Measurements from ENCODE around the gene CTBP2. TPM values are rescaled to one million over a fixed set of nuclear protein-coding genes. Genes with fewer than 3 reads are reported as not detected.

CTBP2 gene
- total and polyA plus RNA-seq, 4 donors, result 3.4 to 59.2 (median 5.5) TPM

GRCh38 chr10:125016123-125016522 is 144.2 kb downstream of the CTBP2 start:
- WGBS, result 84% methylated on average over 10 of the region's 10 CpGs
- Histone ChIP-seq H3K4me1 (ENCODE audit: control insufficient read depth in 4 of 4, insufficient read depth in 4 of 4, low read length in 3 of 4) (peaks cover 0 to 4% (median 2%) of the 10 kb centered on the region in 4 donors), H3K9me3 (ENCODE audit: control insufficient read depth in 4 of 4, low read length in 3 of 4) (peaks cover 0 to 2% (median 0%) of the 10 kb centered on the region in 4 donors), H3K9ac (ENCODE audit: low read depth in 1 of 2, low read length in 2 of 2) (no peak overlapping the region), H3K4me3 (ENCODE audit: low read depth in 1 of 3, low read length in 3 of 3) (no peak overlapping the region), H3K27me3 (ENCODE audit: control insufficient read depth in 4 of 4, insufficient read depth in 4 of 4, low read length in 3 of 4) (no peaks in the 10 kb centered on the region), H3K27ac (ENCODE audit: low read depth in 1 of 2, low read length in 2 of 2) (peak overlapping the region; percentile 17 to 31), H3K36me3 (ENCODE audit: control insufficient read depth in 4 of 4, insufficient read depth in 3 of 4, low read depth in 1 of 4, low read length in 3 of 4) (no peaks in the 10 kb centered on the region)
- TF ChIP-seq YY1 (IDR thresholded peaks at IDR 0.05) (no peak), FOXA2 (IDR thresholded peaks at IDR 0.05) (no peak), HNF4G (IDR thresholded peaks at IDR 0.05) (no peak), RAD21 (IDR thresholded peaks at IDR 0.05) (no peak), EGR1 (IDR thresholded peaks at IDR 0.05; ENCODE audit: low read depth in 2 of 2) (no peak), MAX (IDR thresholded peaks at IDR 0.05) (no peak), JUND (IDR thresholded peaks at IDR 0.05) (no peak), REST (IDR thresholded peaks at IDR 0.05) (no peak), FOXA1 (IDR thresholded peaks at IDR 0.05) (no peak), TAF1 (conservative IDR thresholded peaks at IDR 0.05) (no peak), CTCF (IDR thresholded peaks at IDR 0.05; ENCODE audit: low read depth, low read length, missing input control) (no peak)
- TF ChIP-seq, protein P1, sequence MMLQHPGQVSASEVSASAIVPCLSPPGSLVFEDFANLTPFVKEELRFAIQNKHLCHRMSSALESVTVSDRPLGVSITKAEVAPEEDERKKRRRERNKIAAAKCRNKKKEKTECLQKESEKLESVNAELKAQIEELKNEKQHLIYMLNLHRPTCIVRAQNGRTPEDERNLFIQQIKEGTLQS (IDR thresholded peaks at IDR 0.05), result no peak
- no peak for DNase-seq (ENCODE audit: low spot score)

DNA sequence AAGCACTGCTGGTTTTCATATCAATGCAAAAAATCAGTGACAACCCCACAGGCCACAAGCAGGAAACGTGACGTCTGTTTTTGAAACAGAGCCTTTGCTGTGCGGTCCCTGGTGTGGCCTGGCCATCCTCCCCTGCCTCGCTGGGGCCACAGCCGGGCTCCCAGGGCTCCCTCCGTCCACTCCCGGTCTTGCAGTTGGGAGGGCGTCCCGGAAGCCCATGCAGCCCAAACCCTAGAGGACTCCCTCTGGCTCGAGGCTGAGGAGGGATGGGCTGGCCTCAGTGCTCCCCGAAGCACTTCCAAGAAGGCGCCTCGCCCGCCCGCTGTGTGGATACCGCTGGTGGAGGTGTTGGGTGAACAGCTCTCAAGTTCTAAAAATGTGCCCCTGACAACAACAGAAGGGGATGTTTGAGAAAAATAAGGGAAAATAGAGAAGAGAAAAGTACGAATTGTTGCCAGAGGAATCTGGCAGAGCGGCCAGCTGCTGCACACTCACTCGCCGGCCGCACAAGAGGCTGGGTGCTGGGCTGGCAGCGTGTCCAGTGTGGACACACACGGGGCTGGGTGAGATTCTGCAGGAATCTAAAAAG is 144.9 kb downstream of the CTBP2 start:
- TF ChIP-seq FOXA1 (IDR thresholded peaks at IDR 0.05) (no peak), REST (IDR thresholded peaks at IDR 0.05) (no peak), CTCF (IDR thresholded peaks at IDR 0.05; ENCODE audit: low read depth, low read length, missing input control) (no peak), FOXA2 (IDR thresholded peaks at IDR 0.05) (no peak)
- TF ChIP-seq, protein P1 (IDR thresholded peaks at IDR 0.05), result no peak
- Histone ChIP-seq H3K27ac (ENCODE audit: low read depth in 1 of 2, low read length in 2 of 2) (peak overlapping the region in 1 of 2 donors; percentile 17), H3K9me3 (ENCODE audit: control insufficient read depth in 4 of 4, low read length in 3 of 4) (peaks cover 0 to 2% (median 0%) of the 10 kb centered on the region in 4 donors), H3K4me3 (ENCODE audit: low read depth in 1 of 3, low read length in 3 of 3) (no peak overlapping the region), H3K27me3 (ENCODE audit: control insufficient read depth in 4 of 4, insufficient read depth in 4 of 4, low read length in 3 of 4) (no peaks in the 10 kb centered on the region), H3K36me3 (ENCODE audit: control insufficient read depth in 4 of 4, insufficient read depth in 3 of 4, low read depth in 1 of 4, low read length in 3 of 4) (no peaks in the 10 kb centered on the region), H3K4me1 (ENCODE audit: control insufficient read depth in 4 of 4, insufficient read depth in 4 of 4, low read length in 3 of 4) (peaks cover 0 to 4% (median 2%) of the 10 kb centered on the region in 4 donors), H3K9ac (ENCODE audit: low read depth in 1 of 2, low read length in 2 of 2) (no peak overlapping the region)
- WGBS, result 79% methylated on average over 23 of the region's 23 CpGs
- no peak for DNase-seq (ENCODE audit: low spot score)
